ENCODE measurements around the gene BMPR1B.

The BMPR1B gene

DNA sequence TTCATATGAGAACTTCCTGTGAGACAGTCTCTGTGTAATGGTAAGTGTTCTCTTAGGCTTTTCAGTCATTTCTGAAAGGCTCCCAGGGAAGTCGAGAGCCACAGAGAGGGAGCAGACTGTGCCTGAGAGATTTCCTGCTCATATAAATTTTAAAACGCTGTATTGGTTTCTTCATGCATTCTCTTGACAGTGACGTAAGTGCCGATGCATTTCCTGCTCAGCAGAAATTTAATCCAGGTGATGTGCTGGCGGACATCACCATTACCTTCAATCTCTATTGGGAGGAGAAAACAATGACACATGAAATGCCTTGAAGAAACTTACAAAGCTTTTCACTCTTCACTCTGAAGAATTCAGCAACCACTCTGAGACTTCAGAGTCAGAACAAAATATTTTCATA is 383.6 kb downstream of the BMPR1B start:
- TF ChIP-seq, protein P1, sequence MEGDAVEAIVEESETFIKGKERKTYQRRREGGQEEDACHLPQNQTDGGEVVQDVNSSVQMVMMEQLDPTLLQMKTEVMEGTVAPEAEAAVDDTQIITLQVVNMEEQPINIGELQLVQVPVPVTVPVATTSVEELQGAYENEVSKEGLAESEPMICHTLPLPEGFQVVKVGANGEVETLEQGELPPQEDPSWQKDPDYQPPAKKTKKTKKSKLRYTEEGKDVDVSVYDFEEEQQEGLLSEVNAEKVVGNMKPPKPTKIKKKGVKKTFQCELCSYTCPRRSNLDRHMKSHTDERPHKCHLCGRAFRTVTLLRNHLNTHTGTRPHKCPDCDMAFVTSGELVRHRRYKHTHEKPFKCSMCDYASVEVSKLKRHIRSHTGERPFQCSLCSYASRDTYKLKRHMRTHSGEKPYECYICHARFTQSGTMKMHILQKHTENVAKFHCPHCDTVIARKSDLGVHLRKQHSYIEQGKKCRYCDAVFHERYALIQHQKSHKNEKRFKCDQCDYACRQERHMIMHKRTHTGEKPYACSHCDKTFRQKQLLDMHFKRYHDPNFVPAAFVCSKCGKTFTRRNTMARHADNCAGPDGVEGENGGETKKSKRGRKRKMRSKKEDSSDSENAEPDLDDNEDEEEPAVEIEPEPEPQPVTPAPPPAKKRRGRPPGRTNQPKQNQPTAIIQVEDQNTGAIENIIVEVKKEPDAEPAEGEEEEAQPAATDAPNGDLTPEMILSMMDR (IDR thresholded peaks at IDR 0.05; ENCODE audit: poor library complexity, severe bottlenecking): no peak

DNA sequence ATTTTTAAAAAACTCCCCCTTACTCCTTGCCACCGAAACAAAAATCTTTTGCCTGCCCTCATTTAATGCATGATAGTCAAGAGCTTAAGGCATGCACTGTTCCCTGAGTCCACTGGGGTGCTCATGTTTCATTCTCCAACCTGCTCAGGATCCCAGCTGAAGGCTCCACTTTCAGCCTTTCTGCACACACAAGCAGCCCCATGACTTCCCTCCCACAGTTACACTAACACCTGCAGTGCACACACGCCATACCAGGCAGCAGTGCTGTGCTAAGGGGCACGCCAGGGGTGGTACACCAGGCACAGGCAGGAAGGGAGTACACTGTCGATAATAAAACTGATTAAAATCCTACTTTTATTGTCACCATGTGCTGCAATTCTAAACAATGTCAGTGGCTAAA is 385.2 kb downstream of the BMPR1B start:
- no peak for ATAC-seq (ENCODE audit: low read depth)
- H3K36me3 ChIP-seq (ENCODE audit: low read depth): no peaks in the 10 kb centered on the region

More for the DNA sequence above, 383.6 kb downstream of the BMPR1B start:
- Histone ChIP-seq H3K9me3 (ENCODE audit: severe bottlenecking) (no peaks in the 10 kb centered on the region), H3K4me3 (ENCODE audit: severe bottlenecking) (no peak overlapping the region), H3K27me3 (ENCODE audit: insufficient read depth, poor library complexity, severe bottlenecking) (no peaks in the 10 kb centered on the region), H3K36me3 (ENCODE audit: low read depth) (no peaks in the 10 kb centered on the region), H3K4me1 (ENCODE audit: insufficient read depth, poor library complexity, severe bottlenecking) (peaks cover 7% of the 10 kb centered on the region), H3K27ac (ENCODE audit: poor library complexity, severe bottlenecking) (peak overlapping the region; percentile 56)
- peak; percentile 44; the same call in 2 of the 3 replicates for ATAC-seq (ENCODE audit: low read depth)
- no peak for DNase-seq (ENCODE audit: low spot score)

GRCh38 chr4:95151255-95151654 is 393.5 kb downstream of the BMPR1B start:
- TF ChIP-seq, protein P1 (IDR thresholded peaks at IDR 0.05; ENCODE audit: poor library complexity, severe bottlenecking): no peak
- no peak for ATAC-seq (ENCODE audit: low read depth)
- no peaks in the 10 kb centered on the region for H3K36me3 ChIP-seq (ENCODE audit: low read depth)

More for the DNA sequence above, 385.2 kb downstream of the BMPR1B start:
- TF ChIP-seq, protein P1 (IDR thresholded peaks at IDR 0.05; ENCODE audit: poor library complexity, severe bottlenecking): no peak
- no peak for DNase-seq (ENCODE audit: low spot score)
- no peak overlapping the region for H3K4me3 ChIP-seq (ENCODE audit: severe bottlenecking)
- H3K27ac ChIP-seq (ENCODE audit: poor library complexity, severe bottlenecking): no peak overlapping the region
- H3K9me3 ChIP-seq (ENCODE audit: severe bottlenecking): no peaks in the 10 kb centered on the region
- H3K4me1 ChIP-seq (ENCODE audit: insufficient read depth, poor library complexity, severe bottlenecking): peaks cover 7% of the 10 kb centered on the region
- no peaks in the 10 kb centered on the region for H3K27me3 ChIP-seq (ENCODE audit: insufficient read depth, poor library complexity, severe bottlenecking)

DNA sequence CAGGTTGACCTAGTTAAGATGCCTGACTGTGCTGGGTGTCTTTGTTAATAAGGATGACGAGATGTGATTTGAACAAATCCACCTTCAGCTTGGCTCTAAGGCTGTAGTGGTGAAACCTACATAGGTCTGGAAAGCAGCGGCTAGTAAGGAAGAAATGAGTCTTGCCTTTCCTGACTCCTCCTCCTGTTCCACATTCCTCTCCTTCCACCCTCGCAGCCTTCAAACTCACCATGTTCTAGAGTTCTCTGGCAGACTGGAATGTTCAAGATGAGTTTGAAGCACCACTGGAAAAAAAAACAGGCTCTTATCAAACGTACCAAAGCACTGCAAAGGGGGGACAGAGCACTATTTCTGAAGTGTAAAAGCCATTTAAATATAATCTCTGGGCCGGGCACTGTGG is 395.4 kb downstream of the BMPR1B start:
- Histone ChIP-seq H3K4me3 (ENCODE audit: severe bottlenecking) (no peak overlapping the region), H3K9me3 (ENCODE audit: severe bottlenecking) (no peaks in the 10 kb centered on the region), H3K4me1 (ENCODE audit: insufficient read depth, poor library complexity, severe bottlenecking) (no peaks in the 10 kb centered on the region), H3K36me3 (ENCODE audit: low read depth) (no peaks in the 10 kb centered on the region), H3K27me3 (ENCODE audit: insufficient read depth, poor library complexity, severe bottlenecking) (no peaks in the 10 kb centered on the region), H3K27ac (ENCODE audit: poor library complexity, severe bottlenecking) (no peak overlapping the region)
- DNase-seq (ENCODE audit: low spot score): no peak
- TF ChIP-seq, protein P1 (IDR thresholded peaks at IDR 0.05; ENCODE audit: poor library complexity, severe bottlenecking): no peak
- no peak for ATAC-seq (ENCODE audit: low read depth)

More at GRCh38 chr4:95151255-95151654, 393.5 kb downstream of the BMPR1B start:
- Histone ChIP-seq H3K9me3 (ENCODE audit: severe bottlenecking) (no peaks in the 10 kb centered on the region), H3K4me1 (ENCODE audit: insufficient read depth, poor library complexity, severe bottlenecking) (no peaks in the 10 kb centered on the region), H3K4me3 (ENCODE audit: severe bottlenecking) (no peak overlapping the region), H3K27ac (ENCODE audit: poor library complexity, severe bottlenecking) (no peak overlapping the region), H3K27me3 (ENCODE audit: insufficient read depth, poor library complexity, severe bottlenecking) (no peaks in the 10 kb centered on the region)
- DNase-seq (ENCODE audit: low spot score): no peak

GRCh38 chr4:95155759-95156451 is 398.1 kb downstream of the BMPR1B start:
- H3K36me3 ChIP-seq (ENCODE audit: low read depth): no peaks in the 10 kb centered on the region
- ATAC-seq (ENCODE audit: low read depth): no peak
- no peak for DNase-seq (ENCODE audit: low spot score)
- H3K27ac ChIP-seq (ENCODE audit: poor library complexity, severe bottlenecking): no peak overlapping the region
- no peaks in the 10 kb centered on the region for H3K4me1 ChIP-seq (ENCODE audit: insufficient read depth, poor library complexity, severe bottlenecking)
- no peaks in the 10 kb centered on the region for H3K27me3 ChIP-seq (ENCODE audit: insufficient read depth, poor library complexity, severe bottlenecking)
- H3K9me3 ChIP-seq (ENCODE audit: severe bottlenecking): no peaks in the 10 kb centered on the region
- TF ChIP-seq, protein P1 (IDR thresholded peaks at IDR 0.05; ENCODE audit: poor library complexity, severe bottlenecking): peak; percentile 86
- no peak overlapping the region for H3K4me3 ChIP-seq (ENCODE audit: severe bottlenecking)
